Stimulated activated CD4-positive, alpha-beta T cell treated with anti-CD3 and anti-CD28 coated beads, Interleukin-15, amount 100 ng/mL, for 24 hours (primary cell): ENCODE results near the gene OPCML.

Source experiments
- DNase-seq: peaks from one replicate; pipeline ENCODE4 v3.0.0-alpha.2; 2020

The OPCML gene

GRCh38 chr11:133224271-133224670 lies 308.0 kb downstream of the OPCML start:
- no peak for DNase-seq

GRCh38 chr11:133222425-133223330 lies 309.6 kb downstream of the OPCML start:
- DNase-seq: no peak

GRCh38 chr11:133219543-133219942 lies 312.8 kb downstream of the OPCML start:
- DNase-seq: no peak

GRCh38 chr11:133216813-133217212 lies 315.5 kb downstream of the OPCML start:
- no peak for DNase-seq

- no peak for DNase-seq
Measured at GRCh38 chr11:133215596-133216230, 316.6 kb downstream of the OPCML start.

GRCh38 chr11:133214646-133215045 lies 317.7 kb downstream of the OPCML start:
- no peak for DNase-seq

GRCh38 chr11:133212201-133212600 lies 320.1 kb downstream of the OPCML start:
- no peak for DNase-seq

GRCh38 chr11:133207995-133208394 lies 324.3 kb downstream of the OPCML start:
- no peak for DNase-seq

- DNase-seq: no peak
Measured at GRCh38 chr11:133206313-133207005, 325.8 kb downstream of the OPCML start.

- no peak for DNase-seq
Measured at GRCh38 chr11:133204158-133204557, 328.1 kb downstream of the OPCML start.

GRCh38 chr11:133202816-133203215 lies 329.5 kb downstream of the OPCML start:
- DNase-seq: no peak

GRCh38 chr11:133198438-133198837 lies 333.9 kb downstream of the OPCML start:
- DNase-seq: no peak

- no peak for DNase-seq
Measured at GRCh38 chr11:133197425-133197824, 334.9 kb downstream of the OPCML start.

- no peak for DNase-seq
Measured at GRCh38 chr11:133191931-133192330, 340.4 kb downstream of the OPCML start.

- DNase-seq: no peak
Measured at GRCh38 chr11:133181667-133182066, 350.6 kb downstream of the OPCML start.

- DNase-seq: no peak
Measured at GRCh38 chr11:133181066-133181465, 351.2 kb downstream of the OPCML start.

- DNase-seq: no peak
Measured at GRCh38 chr11:133180201-133180600, 352.1 kb downstream of the OPCML start.

GRCh38 chr11:133176748-133177147 lies 355.6 kb downstream of the OPCML start:
- no peak for DNase-seq

- no peak for DNase-seq
Measured at GRCh38 chr11:133175103-133175502, 357.2 kb downstream of the OPCML start.

- no peak for DNase-seq
Measured at GRCh38 chr11:133173810-133174412, 358.4 kb downstream of the OPCML start.

- no peak for DNase-seq
Measured at GRCh38 chr11:133172349-133172748, 360.0 kb downstream of the OPCML start.

GRCh38 chr11:133171374-133171773 lies 360.9 kb downstream of the OPCML start:
- no peak for DNase-seq

GRCh38 chr11:133168016-133168415 lies 364.3 kb downstream of the OPCML start:
- DNase-seq: no peak
